CD4-positive, alpha-beta T cell treated with Interleukin-21 for 1 hour (primary cell): Measurements from ENCODE around the gene KATNAL1.

Experiments used
- DNase-seq: peaks from one replicate; pipeline ENCODE4 v3.0.0-alpha.2; 2020

The KATNAL1 gene

DNA sequence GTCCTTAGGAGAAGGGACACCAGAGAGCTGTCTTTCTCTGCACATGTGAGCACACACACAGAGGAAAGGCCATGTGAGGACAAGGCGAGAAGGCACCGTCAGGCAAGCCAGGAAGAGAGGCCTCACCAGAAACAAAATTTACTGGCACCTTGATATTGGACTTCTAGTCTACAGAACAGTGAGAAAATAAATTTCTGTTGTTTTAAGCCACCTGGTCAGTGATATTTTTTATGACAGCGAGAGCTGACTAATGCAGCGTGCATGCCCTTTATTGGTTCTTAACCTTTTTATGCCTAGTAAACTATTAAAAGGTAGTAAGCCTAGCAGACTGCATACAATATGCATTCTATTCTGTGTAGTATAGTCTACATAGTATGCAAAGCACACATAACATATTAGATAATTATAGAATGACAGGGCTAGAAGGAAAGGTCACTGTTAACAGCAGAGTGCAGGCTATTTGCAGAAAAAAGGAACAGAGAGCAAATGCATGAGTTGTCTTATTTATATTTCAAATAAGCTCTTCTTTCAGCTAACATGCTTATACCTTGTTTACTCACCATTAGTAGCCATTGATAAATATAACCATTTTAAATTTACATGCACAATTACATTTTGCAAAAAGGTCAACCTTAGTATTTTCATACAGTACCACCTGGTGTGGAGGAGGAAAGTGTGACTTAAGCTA, 25.2 kb upstream of the KATNAL1 start:
- no peak for DNase-seq

DNA sequence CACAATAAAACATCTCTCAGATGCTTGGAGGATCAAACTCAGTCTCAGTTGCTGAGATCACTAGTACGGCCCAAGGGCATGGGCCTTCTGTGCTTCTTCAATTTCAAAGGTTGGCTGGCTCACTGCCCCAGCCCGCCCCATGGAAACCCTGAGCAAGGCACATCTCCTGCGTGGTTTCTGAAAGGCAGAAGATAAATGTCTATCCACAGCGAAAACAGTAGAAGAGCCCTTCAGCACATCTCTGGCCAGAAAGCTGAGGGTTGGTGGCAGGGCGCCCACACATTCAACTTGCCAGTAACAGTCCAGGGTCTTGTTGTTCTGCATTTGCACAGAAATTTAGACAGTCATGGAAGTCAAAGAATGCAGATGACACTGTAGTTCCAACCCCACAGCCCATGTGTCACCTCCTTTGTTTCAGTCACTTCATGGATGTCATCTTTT, 24.0 kb upstream of the KATNAL1 start:
- no peak for DNase-seq

DNA sequence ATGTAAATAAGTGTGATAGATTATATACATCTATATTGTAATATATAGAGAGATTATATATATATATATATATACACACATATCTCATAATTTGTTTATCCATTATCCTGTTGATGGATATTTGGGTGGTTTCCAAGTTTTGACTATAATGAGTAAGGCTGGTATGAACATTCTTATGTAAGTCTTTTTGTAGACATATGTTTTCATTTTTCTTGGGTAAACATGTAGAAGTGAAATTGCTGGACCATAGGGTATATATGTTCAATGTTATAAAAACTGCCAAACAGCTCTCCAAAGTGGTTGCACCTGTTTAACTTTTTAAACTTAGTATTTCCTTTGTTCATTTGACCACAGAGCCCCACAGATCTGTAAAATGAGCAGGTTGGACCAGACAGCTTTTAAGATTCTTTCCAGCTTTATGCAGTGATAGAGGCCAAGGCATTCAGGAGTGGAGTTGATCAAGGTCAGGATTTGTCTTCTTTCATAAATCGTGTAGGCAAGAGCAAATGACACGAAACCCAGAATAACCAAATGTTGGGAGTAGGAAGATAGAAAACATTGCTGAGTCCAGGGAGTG, 21.7 kb upstream of the KATNAL1 start:
- DNase-seq, result no peak

DNA sequence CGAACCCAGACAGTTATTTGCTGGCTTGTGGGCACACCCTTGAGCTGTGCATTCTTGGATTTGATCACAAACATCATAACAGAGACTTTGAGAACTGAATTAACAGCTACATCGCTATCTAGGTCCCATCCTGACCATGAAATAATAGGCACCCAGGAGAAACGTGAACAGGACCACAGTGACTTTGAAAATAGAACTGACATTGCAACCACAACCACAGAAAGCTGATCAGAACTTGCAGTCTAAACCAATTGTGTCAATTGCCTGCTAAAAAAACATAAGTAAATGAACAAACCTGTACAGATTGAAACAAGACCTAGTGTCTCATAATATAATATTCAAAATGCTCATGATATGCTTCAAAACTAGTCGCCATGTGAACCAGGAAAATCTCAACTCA, 18.3 kb upstream of the KATNAL1 start:
- DNase-seq, result no peak

DNA sequence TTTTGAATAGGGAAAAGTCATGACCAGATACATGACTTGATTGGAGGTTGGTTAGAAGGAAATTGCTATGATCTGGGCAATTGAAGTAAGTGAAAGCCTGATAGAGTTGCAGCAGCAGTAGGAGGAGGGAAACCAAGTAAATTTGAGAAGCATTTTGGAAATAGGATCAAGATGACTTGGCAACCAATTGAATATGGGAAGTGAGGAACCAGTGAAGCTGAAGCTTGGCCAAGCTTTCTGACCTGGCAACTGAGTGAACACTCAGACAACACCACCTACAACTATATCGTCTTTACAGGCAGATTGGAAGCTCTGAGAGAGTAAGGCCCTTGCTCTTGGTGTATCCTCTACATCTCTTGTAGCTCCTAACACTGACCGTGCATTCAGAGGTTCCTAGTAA, 16.2 kb upstream of the KATNAL1 start:
- DNase-seq, result no peak

DNA sequence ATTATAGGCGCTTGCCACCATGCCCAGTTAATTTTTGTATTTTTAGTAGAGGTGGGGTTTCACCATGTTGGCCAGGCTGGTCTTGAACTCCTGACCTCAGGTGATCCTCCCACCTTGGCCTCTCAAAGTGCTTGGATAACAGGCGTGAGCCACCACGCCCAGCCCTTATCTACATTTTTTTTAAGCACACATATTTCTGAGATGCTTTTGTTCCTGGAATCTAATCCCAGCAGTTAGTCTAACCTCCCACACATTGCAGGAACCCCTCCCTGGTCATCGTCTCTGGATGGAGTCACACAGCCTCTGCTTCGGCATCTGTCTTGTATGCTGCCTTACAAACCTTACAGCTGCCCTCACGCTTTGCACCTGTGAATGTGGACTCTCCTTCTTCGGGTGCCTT, 15.1 kb upstream of the KATNAL1 start:
- no peak for DNase-seq

DNA sequence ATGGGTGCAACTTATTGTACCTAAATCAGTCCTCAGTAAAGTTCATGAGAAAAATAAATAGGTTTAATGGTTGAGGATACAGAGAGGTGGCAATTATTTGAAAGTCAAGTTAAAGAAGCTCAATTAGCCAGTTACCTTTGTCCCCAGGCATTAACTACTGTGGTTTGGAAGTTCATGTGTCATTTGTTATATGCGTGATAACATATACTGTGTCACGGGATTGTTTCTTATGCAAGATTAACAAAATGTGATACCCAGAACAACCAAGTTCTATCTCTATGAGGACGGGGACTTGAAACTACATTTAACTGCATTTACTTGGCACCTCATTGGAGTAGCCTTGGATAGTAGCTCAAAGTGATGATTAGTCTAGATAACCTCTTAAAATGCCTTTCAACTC, 13.9 kb upstream of the KATNAL1 start:
- no peak for DNase-seq

DNA sequence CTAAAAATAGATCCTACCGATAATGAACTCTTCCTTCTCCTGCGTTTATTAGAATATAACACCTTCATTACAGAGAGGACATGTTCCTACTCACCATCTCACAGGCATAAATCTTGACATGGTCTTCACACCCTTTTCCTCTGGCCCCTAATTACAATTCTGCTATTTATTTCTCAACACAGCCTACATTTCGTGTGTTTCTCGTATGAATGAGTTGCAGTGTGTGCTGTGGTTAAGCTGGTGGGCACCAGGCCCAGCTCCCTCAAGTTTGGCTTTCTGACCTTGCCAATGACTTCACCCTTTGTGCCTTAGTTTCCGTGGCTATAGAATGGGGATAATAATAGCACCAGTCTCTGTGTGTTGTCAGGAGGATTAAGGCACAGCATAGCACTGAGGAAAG, 12.3 kb upstream of the KATNAL1 start:
- DNase-seq, result no peak

DNA sequence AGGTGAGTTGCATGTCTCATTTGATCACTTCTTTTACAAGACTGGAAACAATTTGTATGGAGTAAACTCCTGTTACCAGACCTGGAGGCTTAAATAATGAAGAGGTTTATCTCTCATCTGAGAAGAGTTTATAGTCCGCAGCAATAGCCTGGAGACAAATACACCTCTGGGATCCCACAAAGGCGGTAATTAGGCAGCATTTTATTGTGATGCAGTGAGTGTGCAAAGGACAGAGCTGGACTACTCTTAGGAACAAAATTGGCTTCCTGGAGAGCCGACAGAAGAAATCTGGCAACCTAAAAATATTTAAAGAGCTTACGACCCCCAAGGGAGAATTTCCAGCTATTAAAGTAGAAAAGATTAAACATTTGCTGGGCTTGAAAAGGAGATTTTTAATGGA, 11.8 kb upstream of the KATNAL1 start:
- no peak for DNase-seq

DNA sequence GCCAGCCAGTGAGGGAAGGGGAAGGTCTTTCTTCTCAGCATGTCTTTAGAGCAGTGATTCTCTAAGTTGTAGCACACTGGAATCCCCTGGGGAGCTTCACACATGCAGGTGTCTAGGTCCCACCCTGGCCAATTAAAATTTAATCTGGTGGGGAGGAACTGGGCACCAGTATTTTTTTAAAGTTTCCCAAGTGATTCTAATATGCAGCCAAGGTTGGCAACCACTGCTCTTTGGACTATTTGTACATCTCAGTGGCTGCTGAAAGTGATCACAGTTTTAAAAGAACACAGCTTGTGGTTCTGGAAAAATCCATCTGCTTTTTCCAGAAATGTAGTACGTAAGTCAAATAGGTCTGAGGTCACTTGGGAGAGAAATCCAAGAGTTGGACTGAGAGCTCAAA, 10.7 kb upstream of the KATNAL1 start:
- DNase-seq, result no peak

DNA sequence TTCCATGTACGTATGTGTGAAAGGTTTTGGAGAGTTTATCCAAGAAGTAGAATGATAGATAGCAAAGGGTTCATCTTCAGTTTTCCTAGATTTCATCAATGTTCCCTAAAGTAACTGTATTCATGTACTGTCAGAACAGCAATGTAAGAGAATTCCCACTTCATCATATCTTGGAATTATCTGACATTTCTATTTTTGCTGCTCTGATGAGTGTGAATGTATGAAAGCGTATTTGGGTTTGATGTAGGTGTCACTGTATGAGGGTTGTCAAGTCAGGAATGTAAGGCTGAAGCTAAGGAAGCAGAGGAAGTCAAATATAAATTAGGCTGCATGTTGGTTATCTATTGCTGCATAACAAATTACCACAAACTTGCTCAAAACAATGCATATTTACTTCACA, 7.2 kb upstream of the KATNAL1 start:
- DNase-seq, result no peak

DNA sequence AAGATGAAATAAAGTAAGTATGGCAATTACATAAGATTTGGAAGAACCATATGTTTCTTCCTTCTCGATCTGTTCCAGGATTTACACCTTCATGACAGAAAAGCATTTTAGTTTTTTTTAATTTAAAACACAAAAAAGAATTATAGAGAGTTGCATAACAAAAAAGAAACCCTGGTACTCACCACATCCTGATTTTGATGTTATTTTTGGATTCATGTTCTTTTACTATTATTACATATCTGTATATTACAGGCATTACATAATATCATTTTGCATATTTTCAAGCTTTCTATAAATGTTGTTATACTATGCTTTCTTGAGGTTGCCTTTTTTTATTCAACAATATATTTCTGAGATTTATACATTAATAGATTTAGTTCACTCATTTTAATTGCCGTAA, 6.7 kb upstream of the KATNAL1 start:
- DNase-seq, result no peak

DNA sequence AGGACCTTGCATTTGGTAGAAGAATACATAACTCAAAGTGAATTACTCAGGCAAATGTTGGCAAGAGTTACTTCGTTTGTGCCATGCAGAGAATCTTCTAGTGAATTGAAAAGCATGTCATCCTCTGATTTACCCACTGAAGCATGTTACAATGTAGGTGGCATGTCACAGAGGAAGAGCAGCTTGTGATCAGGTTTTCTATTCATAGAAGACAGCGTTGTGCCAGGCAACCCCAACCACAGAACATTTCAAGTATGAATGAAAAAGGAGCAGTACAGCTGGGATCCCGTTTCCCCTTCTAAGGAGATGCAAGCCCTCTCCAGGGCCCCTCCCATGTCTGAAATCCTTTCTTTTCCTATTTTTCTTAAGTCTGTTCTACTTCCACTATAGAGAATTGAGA, 6.0 kb upstream of the KATNAL1 start:
- DNase-seq, result no peak

DNA sequence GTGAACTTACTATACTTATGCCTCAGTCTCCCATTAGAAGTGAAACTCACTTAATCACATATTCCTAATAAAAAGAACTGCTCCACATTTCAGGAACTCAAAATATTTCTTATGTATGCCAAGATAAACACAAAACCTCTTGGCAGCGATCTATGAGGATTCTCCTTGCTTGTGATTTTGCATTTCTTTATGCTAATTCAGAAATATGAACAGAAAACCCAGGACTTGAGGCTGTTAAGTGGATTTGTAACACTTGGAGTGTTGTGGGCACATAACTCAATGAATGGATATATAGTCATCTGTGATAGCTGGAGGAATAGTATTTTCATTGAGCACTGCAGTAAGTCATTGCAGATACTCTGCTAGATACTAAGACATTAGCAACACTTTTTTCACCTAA, 5.6 kb upstream of the KATNAL1 start:
- no peak for DNase-seq

DNA sequence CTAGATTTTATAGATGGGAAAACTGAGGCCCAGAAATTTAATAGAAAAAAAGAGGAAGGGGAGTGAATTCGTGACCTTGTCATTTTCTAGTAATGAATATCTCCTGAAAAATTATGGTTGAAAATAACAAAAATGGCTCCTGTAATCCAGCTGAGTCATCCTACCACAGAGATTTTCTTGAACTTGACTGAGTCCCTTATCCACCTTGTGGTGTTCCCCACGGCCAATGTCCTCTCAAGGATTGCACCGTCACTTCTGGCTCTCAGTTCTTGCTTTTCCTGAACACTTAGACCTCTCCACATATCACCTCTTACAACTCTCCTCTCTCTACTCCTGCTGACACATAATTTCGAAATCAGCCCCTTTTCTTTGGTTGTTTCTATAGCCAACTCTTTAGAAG, 1.2 kb upstream of the KATNAL1 start:
- no peak for DNase-seq

DNA sequence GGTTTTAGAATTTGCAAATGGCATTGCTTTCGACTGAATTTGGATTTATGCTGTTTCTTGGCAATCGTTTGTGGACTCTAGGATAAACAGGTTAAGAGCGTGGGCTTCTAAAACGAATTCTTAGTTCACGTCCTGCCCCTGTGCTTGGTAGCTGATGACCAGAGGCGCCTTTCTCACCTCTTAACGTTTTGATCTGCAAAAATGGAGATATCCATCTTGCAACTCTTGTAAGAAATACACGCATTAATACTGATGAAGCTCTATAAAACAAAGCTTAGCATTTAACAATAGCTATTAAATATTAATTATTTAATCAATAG, 580 bp upstream of the KATNAL1 start:
- DNase-seq, result no peak

DNA sequence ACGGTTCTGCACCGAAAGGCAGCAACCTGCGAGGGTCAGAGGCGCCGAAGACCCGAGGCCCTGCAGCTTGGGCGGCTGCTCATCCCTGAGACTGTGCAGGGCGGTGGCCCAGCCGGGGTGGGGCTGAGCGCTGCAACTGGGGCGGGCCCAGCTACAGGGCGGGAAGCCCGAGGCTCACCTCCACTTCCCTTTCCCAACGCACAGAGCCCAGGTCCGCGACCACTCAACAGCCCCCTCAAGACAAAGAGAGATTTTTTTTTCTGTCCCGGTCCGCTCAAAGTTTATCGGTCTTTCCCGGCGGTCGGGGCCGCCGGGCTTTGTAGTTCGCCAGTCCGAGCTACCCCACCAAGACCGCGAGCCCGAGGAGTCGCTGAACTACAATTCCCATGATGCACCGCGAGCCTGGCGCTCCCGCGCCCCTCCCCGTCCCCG, 573 bp downstream of the KATNAL1 start:
- peak; percentile 91 for DNase-seq

DNA sequence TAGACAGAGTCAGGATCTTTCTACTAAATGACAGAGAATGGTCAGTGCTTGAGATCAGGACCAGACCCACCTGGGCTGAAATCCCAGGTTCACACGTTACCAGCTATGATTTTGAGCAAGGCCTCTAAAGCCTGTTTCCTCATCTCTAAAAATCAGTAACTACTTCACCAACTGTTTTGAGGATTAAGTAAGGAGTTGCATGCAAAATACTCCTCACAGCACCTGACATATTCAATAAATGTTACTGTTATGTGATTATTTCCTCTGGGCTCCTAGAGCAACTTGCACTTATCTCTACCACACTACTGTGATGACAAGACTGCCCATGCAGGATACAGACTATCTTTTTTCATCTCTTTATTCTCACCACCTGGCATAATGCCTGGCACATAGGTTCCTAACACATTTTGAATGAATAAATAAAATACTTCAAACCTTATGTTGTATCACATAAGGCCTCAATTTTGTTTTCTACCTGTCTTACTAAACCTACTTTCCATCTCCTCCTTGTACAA, 1.8 kb downstream of the KATNAL1 start:
- DNase-seq, result no peak

DNA sequence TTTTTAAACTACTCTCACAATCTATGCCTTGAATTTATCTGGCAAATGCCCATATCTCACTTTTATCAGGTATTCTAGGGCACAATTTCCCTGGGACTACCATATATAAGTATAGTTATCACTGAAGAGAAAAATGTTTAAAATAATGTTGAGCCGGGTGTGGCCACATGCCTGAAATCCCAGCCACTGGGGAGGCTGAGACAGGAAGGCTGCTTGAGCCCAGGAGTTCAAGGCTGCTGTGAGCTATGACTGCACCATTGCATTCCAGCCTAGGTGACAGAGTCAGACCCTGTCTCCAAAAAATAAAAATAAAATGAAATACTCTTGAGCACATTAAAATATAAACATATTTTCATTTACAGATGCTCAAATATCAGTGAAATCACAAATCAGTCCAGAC, 4.1 kb downstream of the KATNAL1 start:
- DNase-seq, result no peak

DNA sequence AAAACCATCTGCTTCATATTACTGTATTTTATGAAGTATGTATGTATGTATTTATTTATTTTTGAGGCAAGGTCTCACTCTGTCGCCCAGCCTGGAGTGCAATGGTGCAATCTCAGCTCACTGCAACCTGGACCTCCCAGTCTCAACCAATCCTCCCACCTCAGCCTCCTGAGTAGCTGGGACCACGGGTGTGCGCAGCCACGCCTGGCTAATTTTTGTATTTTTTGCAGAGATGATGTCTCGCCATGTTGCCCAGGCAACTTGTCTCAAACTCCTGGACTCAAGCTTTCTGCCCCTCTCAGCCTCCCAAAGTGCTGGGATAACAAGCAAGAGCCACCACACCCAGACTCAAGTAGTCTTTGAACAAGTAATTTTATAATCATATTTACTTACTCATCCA, 5.5 kb downstream of the KATNAL1 start:
- no peak for DNase-seq

DNA sequence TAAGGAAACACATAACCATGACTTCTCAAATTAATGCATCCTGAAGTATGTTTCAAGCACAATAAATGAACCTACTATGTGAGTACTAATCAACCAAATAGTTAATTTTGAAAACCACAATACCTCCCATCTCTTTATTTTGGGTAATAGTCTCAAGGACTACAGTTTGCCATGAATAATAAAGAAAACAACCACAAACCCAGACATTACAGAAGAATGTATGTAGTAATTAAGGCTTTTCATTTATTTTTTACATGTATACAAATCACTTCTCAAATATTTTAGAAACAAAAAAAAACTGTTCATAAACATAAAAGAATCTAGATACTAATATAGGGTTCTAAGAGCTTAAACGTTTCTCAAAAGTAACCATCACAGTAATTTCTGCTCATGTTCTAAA, 6.8 kb downstream of the KATNAL1 start:
- DNase-seq, result no peak

DNA sequence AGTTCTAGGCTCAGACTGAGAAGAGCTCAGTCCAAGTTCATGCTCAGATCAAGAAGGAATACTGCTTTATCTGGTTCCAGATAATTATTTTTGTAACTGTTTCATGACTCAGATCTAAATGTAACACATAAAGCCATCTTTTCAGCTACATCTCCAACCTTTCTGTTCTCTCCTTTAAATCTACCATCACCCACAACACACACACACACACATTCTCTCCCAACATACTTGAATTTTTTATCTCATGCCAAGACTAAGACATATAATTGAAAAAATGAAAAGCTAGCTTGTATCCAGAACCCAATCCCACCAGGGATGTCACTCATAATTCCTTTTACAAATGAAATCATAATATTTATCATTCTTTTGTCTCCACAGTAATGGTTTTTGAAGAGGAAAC, 7.6 kb downstream of the KATNAL1 start:
- DNase-seq, result no peak

DNA sequence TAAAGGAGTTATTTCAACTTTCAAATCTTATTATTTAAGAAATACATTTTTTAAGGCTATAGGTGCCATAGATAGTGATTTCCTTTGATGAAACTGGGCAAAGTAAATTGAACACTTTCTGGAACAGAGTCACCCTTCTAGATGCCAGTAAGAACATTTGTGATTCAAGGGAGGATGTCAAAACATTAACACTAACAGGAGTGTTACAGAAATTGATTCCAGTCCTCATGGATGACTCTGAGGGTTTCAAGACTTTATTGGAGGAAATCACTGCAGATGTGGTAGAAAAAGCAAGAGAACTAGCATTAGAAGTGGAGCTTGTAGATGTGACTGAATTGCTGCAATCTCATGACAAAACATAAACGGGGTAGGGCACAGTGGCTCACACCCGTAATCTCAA, 12.2 kb downstream of the KATNAL1 start:
- no peak for DNase-seq

DNA sequence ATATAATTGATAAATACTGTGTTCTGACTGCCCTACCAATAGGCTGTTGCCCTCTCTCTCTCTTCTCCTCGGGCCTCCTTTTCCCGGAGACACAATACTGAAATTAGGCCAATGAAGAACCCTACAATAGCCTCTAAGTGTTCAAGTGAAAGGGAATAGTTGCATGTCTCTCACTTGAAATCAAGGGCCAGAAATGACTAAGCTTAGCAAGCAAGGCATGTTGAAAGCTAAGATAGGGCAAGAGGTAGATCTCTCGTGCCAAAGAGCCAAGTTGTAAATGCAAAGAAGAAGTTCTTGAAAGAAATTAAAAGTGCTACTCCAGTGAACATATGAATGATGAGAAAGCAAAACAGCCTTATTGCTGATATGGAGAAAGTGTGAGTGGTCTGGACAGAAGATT, 13.3 kb downstream of the KATNAL1 start:
- no peak for DNase-seq

DNA sequence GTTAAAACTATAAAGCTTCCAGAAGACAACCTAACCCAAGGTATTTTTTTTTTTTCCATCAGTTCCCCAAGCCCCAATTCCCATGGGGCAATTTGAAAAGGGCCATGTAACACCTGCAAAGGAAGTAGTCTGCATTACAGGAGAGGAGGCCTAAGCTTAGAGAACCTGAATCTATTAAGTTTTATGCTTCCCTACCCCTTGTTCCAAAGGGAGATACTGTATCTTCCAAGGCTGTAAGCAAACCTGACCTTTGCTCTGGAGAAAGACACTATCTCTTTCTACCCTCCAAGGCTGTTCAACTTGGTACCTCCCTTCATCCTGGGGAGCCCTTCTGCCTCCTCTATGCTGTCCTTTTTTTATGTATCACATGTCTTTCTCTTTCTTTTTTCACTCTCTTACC, 15.0 kb downstream of the KATNAL1 start:
- DNase-seq, result no peak
